Heart left ventricle (tissue), 16 donors: Measurements from ENCODE around the gene IGSF9. TPM values are rescaled to one million over a fixed set of nuclear protein-coding genes. Genes with fewer than 3 reads are reported as not detected.

Source experiments
- ATAC-seq, 4 donors: fragments of 200-7000 bp; cut with Tn5 transposase; one replicate each; pipeline ENCODE4 v1.9.1; 2020 to 2022; ENCODE audit warnings: moderate library complexity in 4 of 4, mild to moderate bottlenecking in 3 of 4, moderate number of reproducible peaks in 1 of 4
- DNase-seq, 5 donors: peaks; one replicate each; pipeline ENCODE4 v3.0.0-alpha.2; 2020
- H3K27ac ChIP-seq, 12 donors: fragments of 200-600 bp; sonication (generic) in 4 of 12; one replicate each; pipeline versions ENCODE4 v1.5.0 to v1.8.0; 2016 to 2022; ENCODE audit warnings: mild to moderate bottlenecking in 2 of 12
- H3K27me3 ChIP-seq, 9 donors: fragments of 200-600 bp; sonication (generic) in 2 of 9; one replicate each; pipeline versions ENCODE4 v1.5.1 to v1.8.0; 2016 to 2022; ENCODE audit warnings: mild to moderate bottlenecking in 3 of 9
- H3K36me3 ChIP-seq, 9 donors: fragments of 200-600 bp; sonication (generic) in 2 of 9; one replicate each; pipeline versions ENCODE4 v1.5.0 to v1.8.0; 2018 to 2022; ENCODE audit warnings: mild to moderate bottlenecking in 2 of 9
- H3K4me1 ChIP-seq, 12 donors: fragments of 200-600 bp; sonication (generic) in 4 of 12; one replicate each; pipeline versions ENCODE4 v1.5.0 to v1.8.0; 2016 to 2022; ENCODE audit warnings: mild to moderate bottlenecking in 3 of 12
- H3K4me3 ChIP-seq, 12 donors: fragments of 200-600 bp; sonication (generic) in 4 of 12; one replicate each; pipeline versions ENCODE4 v1.5.0 to v1.8.0; 2017 to 2022; ENCODE audit warnings: mild to moderate bottlenecking in 9 of 12, moderate library complexity in 4 of 12
- H3K9me3 ChIP-seq, 12 donors: fragments of 200-600 bp; sonication (generic) in 4 of 12; one replicate each; pipeline versions ENCODE4 v1.5.0 to v1.8.0; 2016 to 2022; ENCODE audit warnings: mild to moderate bottlenecking in 1 of 12
- CTCF ChIP-seq, 12 donors: fragments of 200-600 bp; sonication (generic) in 4 of 12; IDR thresholded peaks; one replicate each; pipeline versions ENCODE4 v1.5.0 to v1.8.0; 2018 to 2022; ENCODE audit warnings: antibody characterized with exemption in 12 of 12, mild to moderate bottlenecking in 5 of 12
- POLR2A ChIP-seq, 2 donors: fragments of 450-650 bp; IDR thresholded peaks; one replicate each; pipeline ENCODE4 v1.6.1; 2017; ENCODE audit warnings: antibody characterized with exemption in 2 of 2, mild to moderate bottlenecking in 2 of 2, moderate library complexity in 2 of 2
- WGBS, 4 donors: extraction: QIAGEN DNeasy Blood & Tissue Kit in 2 of 4; methylation state at CpG; one replicate each; pipeline versions ENCODE4 v1.1.5 to v1.1.7; 2013 to 2018; 5-methylcytosine and 5-hydroxymethylcytosine counted together
- intact Hi-C, 10 donors: fragments of 100-400 bp; cut with DNase I; formaldehyde crosslinking; loops; one replicate each; pipeline versions ENCODE4 v1.11.1 to v1.14.2; 2022
- polyA plus RNA-seq, 2 donors: library from polyadenylated mRNA; stranded (reverse); fragments of 200-250 nt; gene quantifications; one replicate each; pipeline ENCODE4 v1.2.3, GENCODE V29; 2013
- total RNA-seq, 9 donors: library from RNA; depleted of rRNA in 2 of 9; stranded (reverse); fragments of >200 nt in 2 of 9; fragmentation: NEBNext Ultra II Directional in 3 of 9; extraction: Animal tissue kit (Norgen Biotek cat#: 25700) in 3 of 9; gene quantifications; one replicate each; pipeline versions ENCODE4 v1.1.0 to v1.2.4, GENCODE V29; 2016 to 2023
- donor health status: ischemic (EF 13 %, LVEDD 7.1; RV severe dilation, severe dysfunction).
- donor health status: healthy with polysubstance abuse.
- donor health status: DM: no; HTN: yes; CAD: no.
- donor health status: DM: no; HTN: no; CAD: no.
- donor health status: ischemic (EF 25% LVEDD 6.9; RV normal size, moderate dysfunction).
- donor health status: ischemic (EF 25% LVEDD 5.7; RV mildly dilated, moderate dysfunction).
- donor health status: healthy.
- donor health status: DM: yes; HTN: yes; CAD: no.
- donor health status: ischemic (EF 35%, LVEDD 5.7; RV mildly dilated, moderate dysfunction).
- donor health status: nonischemic (EF 11% LVEDD 7.7; RV severe dilation, severe dysfunction).
- donor health status: DM: yes; HTN: yes; CAD: no.
- donor health status: PGD.
- donor health status: ischemic (EF 29% LVEDD 5.4; RV normal size, mild dysfunction).
- donor health status: nonischemic (EF 23%, LVEDD 6.1; RV moderate dilation, normal function).

IGSF9 gene
- total and polyA plus RNA-seq, 11 donors, result 0.06 to 4.8 (median 0.12) TPM; not detected in 6

- Histone ChIP-seq H3K9me3 (no peaks in the 10 kb centered on the region), H3K4me3 (no peak overlapping the region), H3K27ac (peak overlapping the region in 1 of 12 donors; percentile 2), H3K4me1 (peaks cover 0 to 36% (median 0%) of the 10 kb centered on the region in 12 donors), H3K27me3 (no peaks in the 10 kb centered on the region), H3K36me3 (no peaks in the 10 kb centered on the region)
- ATAC-seq, result no peak
- DNase-seq, result no peak
- 91 to 95% (median 93%) methylated on average over 3 of the region's 3 CpGs for WGBS, 4 donors
- intact Hi-C loops, result loop anchor here in 1 of 10 donors (10.0 kb wide), 1 partner anchor 666 kb away; no protein-coding TSS in a partner anchor
- TF ChIP-seq POLR2A (IDR thresholded peaks at IDR 0.05), result no peak
- no peak for TF ChIP-seq CTCF (IDR thresholded peaks at IDR 0.05)
These were observed 65.0 kb downstream of the IGSF9 start for GRCh38 chr1:159880430-159880829.

GRCh38 chr1:159879977-159880376 lies 65.4 kb downstream of the IGSF9 start:
- WGBS, 4 donors, result 89 to 97% (median 91%) methylated on average over 4 of the region's 4 CpGs
- intact Hi-C loops, result loop anchor here in 1 of 10 donors (10.0 kb wide), 1 partner anchor 665 kb away; no protein-coding TSS in a partner anchor
- no peak for ATAC-seq

GRCh38 chr1:159879136-159879535 lies 66.3 kb downstream of the IGSF9 start:
- Histone ChIP-seq H3K9me3 (no peaks in the 10 kb centered on the region), H3K27ac (no peak overlapping the region), H3K4me3 (no peak overlapping the region), H3K4me1 (peaks cover 0 to 36% (median 0%) of the 10 kb centered on the region in 12 donors), H3K27me3 (no peaks in the 10 kb centered on the region), H3K36me3 (no peaks in the 10 kb centered on the region)
- ATAC-seq, result no peak
- 71 to 83% (median 80%) methylated on average over 3 of the region's 3 CpGs for WGBS, 4 donors
- TF ChIP-seq CTCF (IDR thresholded peaks at IDR 0.05), result no peak
- no peak for TF ChIP-seq POLR2A (IDR thresholded peaks at IDR 0.05)
- no peak for DNase-seq
- intact Hi-C loops, result no loop called here

More at GRCh38 chr1:159879977-159880376, 65.4 kb downstream of the IGSF9 start:
- DNase-seq, result no peak
- Histone ChIP-seq H3K4me3 (no peak overlapping the region), H3K27ac (peak overlapping the region in 1 of 12 donors; percentile 2), H3K4me1 (peaks cover 0 to 36% (median 0%) of the 10 kb centered on the region in 12 donors), H3K9me3 (no peaks in the 10 kb centered on the region), H3K27me3 (no peaks in the 10 kb centered on the region), H3K36me3 (no peaks in the 10 kb centered on the region)
- TF ChIP-seq CTCF (IDR thresholded peaks at IDR 0.05), result no peak
- no peak for TF ChIP-seq POLR2A (IDR thresholded peaks at IDR 0.05)

- TF ChIP-seq POLR2A (IDR thresholded peaks at IDR 0.05) (no peak), CTCF (IDR thresholded peaks at IDR 0.05) (no peak)
- WGBS, 4 donors, result 92 to 97% (median 95%) methylated on average over 6 of the region's 6 CpGs
- intact Hi-C loops, result no loop called here
These were observed 67.5 kb downstream of the IGSF9 start for GRCh38 chr1:159877695-159878444.

More at GRCh38 chr1:159877695-159878444, 67.5 kb downstream of the IGSF9 start:
- Histone ChIP-seq H3K4me1 (peaks cover 0 to 35% (median 0%) of the 10 kb centered on the region in 12 donors), H3K36me3 (no peaks in the 10 kb centered on the region), H3K4me3 (no peak overlapping the region), H3K9me3 (no peaks in the 10 kb centered on the region), H3K27me3 (peaks cover 0 to 7% (median 0%) of the 10 kb centered on the region in 9 donors), H3K27ac (no peak overlapping the region)
- DNase-seq, result no peak
- ATAC-seq, result no peak
